Adrenal gland (tissue), 12 donors: ENCODE results near the gene HDAC4. TPM values are rescaled to one million over a fixed set of nuclear protein-coding genes. Genes with fewer than 3 reads are reported as not detected.

Experiments used
- DNase-seq, 7 donors: peaks; one replicate each; pipeline ENCODE4 v3.0.0-alpha.2; 2019 to 2020
- H3K27ac ChIP-seq, 5 donors: fragments of 200-600 bp; sonication (generic) in 4 of 5; 1 replicate in 3 of 5; 2 replicates in 2 of 5; pipeline versions ENCODE4 v1.5.1 to v1.8.0; 2016 to 2020; ENCODE audit warnings: mild to moderate bottlenecking in 1 of 5
- H3K27me3 ChIP-seq: fragments of 200-600 bp; 2 replicates; pipeline ENCODE4 v1.8.0; 2021
- H3K36me3 ChIP-seq, 2 donors: fragments of 200-600 bp; replicated peaks in 1 of 2; 1 replicate in 1 of 2; 2 replicates in 1 of 2; pipeline versions ENCODE4 v1.5.1 to v1.8.0; 2018 to 2022
- H3K4me1 ChIP-seq, 2 donors: fragments of 200-600 bp; replicated peaks in 1 of 2; 1 replicate in 1 of 2; 2 replicates in 1 of 2; pipeline versions ENCODE4 v1.5.1 to v1.8.0; 2018 to 2021
- H3K4me3 ChIP-seq, 4 donors: fragments of 200-600 bp; sonication (generic) in 3 of 4; one replicate each; pipeline ENCODE4 v1.5.1; 2016 to 2018
- H3K9me3 ChIP-seq, 3 donors: fragments of 200-600 bp; sonication (generic) in 1 of 3; replicated peaks in 1 of 3; 1 replicate in 2 of 3; 2 replicates in 1 of 3; pipeline versions ENCODE4 v1.5.1 to v1.8.0; 2016 to 2021
- POLR2A ChIP-seq, 2 donors: fragments of 450-650 bp; IDR thresholded peaks; one replicate each; pipeline ENCODE4 v1.6.1; 2017; ENCODE audit warnings: antibody characterized with exemption in 2 of 2, mild to moderate bottlenecking in 2 of 2, moderate library complexity in 1 of 2
- WGBS, 4 donors: extraction: QIAGEN DNeasy Blood & Tissue Kit in 2 of 4; methylation state at CpG; one replicate each; pipeline versions ENCODE4 v1.1.5 to v1.1.7; 2013 to 2017; 5-methylcytosine and 5-hydroxymethylcytosine counted together
- intact Hi-C, 2 donors: fragments of 100-400 bp; cut with DNase I; formaldehyde crosslinking; loops; one replicate each; pipeline versions ENCODE4 v1.14.1 to v1.15.0; 2022 to 2023
- polyA plus RNA-seq, 3 donors: library from polyadenylated mRNA; stranded (reverse); fragments of 200-250 nt in 2 of 3; fragments of 350-450 nt in 1 of 3; fragmentation: Illumina TruSeq in 1 of 3; extraction: RNeasy Lipid Tissue Mini Kit (QIAGEN cat#74804) in 1 of 3; gene quantifications; one replicate each; pipeline ENCODE4 v1.2.3, GENCODE V29; 2013 to 2014
- total RNA-seq, 9 donors: library from RNA; depleted of rRNA in 4 of 9; stranded (reverse); fragments of >200 nt in 4 of 9; fragments of 120-200 nt in 1 of 9; fragmentation: NEBNext Ultra II Directional in 1 of 9; extraction: Animal tissue kit (Norgen Biotek cat#: 25700) in 1 of 9; gene quantifications; one replicate each; pipeline versions ENCODE4 v1.1.0 to v1.2.4, GENCODE V29; 2013 to 2023
- TF ChIP-seq, protein P1 (sequence below), 6 experiments: fragments of 450-650 bp in 4 of 6; fragments of 200-600 bp in 2 of 6; sonication (generic) in 1 of 6; IDR thresholded peaks; 1 replicate in 5 of 6; 2 replicates in 1 of 6; pipeline versions ENCODE4 v1.5.1 to v1.8.0; 2016 to 2021; ENCODE audit warnings: antibody characterized with exemption in 6 of 6, mild to moderate bottlenecking in 2 of 6, moderate library complexity in 1 of 6
- donor health status: healthy with polysubstance abuse.
- donor health status: Bipolar disorder and iron deficiency.
- donor health status: DM: yes; HTN: yes; CAD: no.
- donor health status: DM: no; HTN: no; CAD: no.
- donor health status: DM: no; HTN: no; CAD: no.
- donor health status: DM: yes; HTN: yes; CAD: no.

The HDAC4 gene
- total and polyA plus RNA-seq, 12 donors = 8.3 to 88.9 (median 28.7) TPM

GRCh38 chr2:239223310-239224198 lies 177.3 kb downstream of the HDAC4 start:
- Histone ChIP-seq H3K36me3 (no peaks in the 10 kb centered on the region), H3K4me1 (peaks cover 21 to 78% of the 10 kb centered on the region in 2 donors), H3K27ac (peak overlapping the region in 4 of 5 donors; percentile 37 to 95 (median 88)), H3K27me3 (no peaks in the 10 kb centered on the region), H3K4me3 (no peak overlapping the region), H3K9me3 (no peaks in the 10 kb centered on the region)
- WGBS, 4 donors = 69 to 80% (median 71%) methylated on average over 21 to 24 of the region's 24 CpGs
- intact Hi-C loops = no loop called here
- TF ChIP-seq POLR2A (IDR thresholded peaks at IDR 0.05) = no peak
- TF ChIP-seq, protein P1, sequence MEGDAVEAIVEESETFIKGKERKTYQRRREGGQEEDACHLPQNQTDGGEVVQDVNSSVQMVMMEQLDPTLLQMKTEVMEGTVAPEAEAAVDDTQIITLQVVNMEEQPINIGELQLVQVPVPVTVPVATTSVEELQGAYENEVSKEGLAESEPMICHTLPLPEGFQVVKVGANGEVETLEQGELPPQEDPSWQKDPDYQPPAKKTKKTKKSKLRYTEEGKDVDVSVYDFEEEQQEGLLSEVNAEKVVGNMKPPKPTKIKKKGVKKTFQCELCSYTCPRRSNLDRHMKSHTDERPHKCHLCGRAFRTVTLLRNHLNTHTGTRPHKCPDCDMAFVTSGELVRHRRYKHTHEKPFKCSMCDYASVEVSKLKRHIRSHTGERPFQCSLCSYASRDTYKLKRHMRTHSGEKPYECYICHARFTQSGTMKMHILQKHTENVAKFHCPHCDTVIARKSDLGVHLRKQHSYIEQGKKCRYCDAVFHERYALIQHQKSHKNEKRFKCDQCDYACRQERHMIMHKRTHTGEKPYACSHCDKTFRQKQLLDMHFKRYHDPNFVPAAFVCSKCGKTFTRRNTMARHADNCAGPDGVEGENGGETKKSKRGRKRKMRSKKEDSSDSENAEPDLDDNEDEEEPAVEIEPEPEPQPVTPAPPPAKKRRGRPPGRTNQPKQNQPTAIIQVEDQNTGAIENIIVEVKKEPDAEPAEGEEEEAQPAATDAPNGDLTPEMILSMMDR (IDR thresholded peaks at IDR 0.05) = no peak
- peak in 3 of 7 donors; percentile 9 to 50 (median 23) for DNase-seq

GRCh38 chr2:239222706-239223309 lies 178.0 kb downstream of the HDAC4 start:
- intact Hi-C loops = no loop called here
- no peaks in the 10 kb centered on the region for H3K36me3 ChIP-seq
- H3K27me3 ChIP-seq = no peaks in the 10 kb centered on the region
- TF ChIP-seq, protein P1 (IDR thresholded peaks at IDR 0.05) = no peak
- no peak for TF ChIP-seq POLR2A (IDR thresholded peaks at IDR 0.05)
- WGBS, 4 donors = 56 to 62% (median 59%) methylated on average over 10 of the region's 10 CpGs
- peak overlapping the region in 4 of 5 donors; percentile 52 to 95 (median 88) for H3K27ac ChIP-seq
- peaks cover 21 to 75% of the 10 kb centered on the region in 2 donors for H3K4me1 ChIP-seq
- DNase-seq = peak in 3 of 7 donors; percentile 11 to 48 (median 18)
- no peaks in the 10 kb centered on the region for H3K9me3 ChIP-seq
- no peak overlapping the region for H3K4me3 ChIP-seq

- TF ChIP-seq POLR2A (IDR thresholded peaks at IDR 0.05) = peak in 1 of 2 donors; percentile 6
- TF ChIP-seq, protein P1 (IDR thresholded peaks at IDR 0.05) = no peak
- WGBS, 4 donors = 39 to 66% (median 49%) methylated on average over 2 of the region's 2 CpGs
- peak overlapping the region in 1 of 4 donors; percentile 28 for H3K4me3 ChIP-seq
- H3K27ac ChIP-seq = peak overlapping the region; percentile 79 to 95 (median 94)
- H3K27me3 ChIP-seq = no peaks in the 10 kb centered on the region
- intact Hi-C loops = no loop called here
- no peaks in the 10 kb centered on the region for H3K36me3 ChIP-seq
- peaks cover 18 to 69% of the 10 kb centered on the region in 2 donors for H3K4me1 ChIP-seq
- no peaks in the 10 kb centered on the region for H3K9me3 ChIP-seq
- DNase-seq = peak in 4 of 7 donors; percentile 29 to 51 (median 32)
Observed at GRCh38 chr2:239222312-239222660, 178.5 kb downstream of the HDAC4 start.

GRCh38 chr2:239220981-239221396 lies 179.8 kb downstream of the HDAC4 start:
- Histone ChIP-seq H3K36me3 (no peaks in the 10 kb centered on the region), H3K4me1 (peaks cover 16 to 57% of the 10 kb centered on the region in 2 donors), H3K27ac (peak overlapping the region in 4 of 5 donors; percentile 81 to 95 (median 94)), H3K4me3 (no peak overlapping the region), H3K27me3 (no peaks in the 10 kb centered on the region), H3K9me3 (no peaks in the 10 kb centered on the region)
- peak in 3 of 7 donors; percentile 22 to 52 (median 24) for DNase-seq
- WGBS, 4 donors = 93 to 94% (median 93%) methylated on average over 15 of the region's 15 CpGs
- intact Hi-C loops = no loop called here
- TF ChIP-seq, protein P1 (IDR thresholded peaks at IDR 0.05) = no peak
- TF ChIP-seq POLR2A (IDR thresholded peaks at IDR 0.05) = no peak
